DOHH2 (cell line): ENCODE results near the gene EEIG1.

ENCODE experiments used
- EZH2phosphoT487 ChIP-seq: fragments of 200-600 bp; sonication (generic); IDR thresholded peaks from 2 replicates; pipeline ENCODE4 v1.6.1; 2017; ENCODE audit warnings: borderline replicate concordance, mild to moderate bottlenecking, antibody characterized with exemption, low read length, moderate library complexity, mixed read lengths
- TF ChIP-seq, protein P1 (sequence below): fragments of 200-600 bp; sonication (generic); IDR thresholded peaks from one replicate; pipeline ENCODE4 v1.5.1; 2014; ENCODE audit warnings: antibody characterized with exemption, mild to moderate bottlenecking, low read depth, low read length; ENCODE audit not compliant: poor library complexity, severe bottlenecking

DNA sequence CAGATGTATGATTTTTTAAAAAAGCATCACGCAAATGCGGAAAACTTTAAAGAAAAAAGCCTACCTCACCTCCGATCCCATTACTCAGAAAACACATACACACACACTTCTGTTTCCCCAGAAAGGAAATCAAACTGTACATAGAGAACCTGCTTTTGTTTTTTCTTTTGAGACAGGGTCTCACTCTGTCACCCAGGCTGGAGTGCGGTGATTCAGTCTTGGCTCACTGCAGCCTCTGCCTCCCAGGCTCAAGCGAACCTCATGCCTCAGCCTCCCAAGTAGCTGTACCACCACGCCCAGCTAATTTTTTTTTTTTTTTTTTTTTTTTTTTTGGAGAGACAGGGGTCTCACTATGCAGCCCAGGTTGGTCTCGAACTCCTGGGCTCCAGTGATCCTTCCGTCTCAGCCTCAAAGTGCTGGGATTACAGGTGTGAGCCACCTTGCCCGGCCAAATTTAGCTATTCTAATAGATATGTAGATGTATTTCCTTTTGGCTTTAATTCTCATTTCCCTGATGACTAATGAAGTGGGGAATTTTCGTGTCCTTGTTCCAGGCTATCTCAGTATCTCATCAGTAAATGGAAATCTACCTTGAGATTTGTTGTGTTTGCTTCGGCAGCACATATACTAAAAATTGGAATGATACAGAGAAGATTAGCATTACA, 25.7 kb upstream of the EEIG1 start:
- TF ChIP-seq, protein P1, sequence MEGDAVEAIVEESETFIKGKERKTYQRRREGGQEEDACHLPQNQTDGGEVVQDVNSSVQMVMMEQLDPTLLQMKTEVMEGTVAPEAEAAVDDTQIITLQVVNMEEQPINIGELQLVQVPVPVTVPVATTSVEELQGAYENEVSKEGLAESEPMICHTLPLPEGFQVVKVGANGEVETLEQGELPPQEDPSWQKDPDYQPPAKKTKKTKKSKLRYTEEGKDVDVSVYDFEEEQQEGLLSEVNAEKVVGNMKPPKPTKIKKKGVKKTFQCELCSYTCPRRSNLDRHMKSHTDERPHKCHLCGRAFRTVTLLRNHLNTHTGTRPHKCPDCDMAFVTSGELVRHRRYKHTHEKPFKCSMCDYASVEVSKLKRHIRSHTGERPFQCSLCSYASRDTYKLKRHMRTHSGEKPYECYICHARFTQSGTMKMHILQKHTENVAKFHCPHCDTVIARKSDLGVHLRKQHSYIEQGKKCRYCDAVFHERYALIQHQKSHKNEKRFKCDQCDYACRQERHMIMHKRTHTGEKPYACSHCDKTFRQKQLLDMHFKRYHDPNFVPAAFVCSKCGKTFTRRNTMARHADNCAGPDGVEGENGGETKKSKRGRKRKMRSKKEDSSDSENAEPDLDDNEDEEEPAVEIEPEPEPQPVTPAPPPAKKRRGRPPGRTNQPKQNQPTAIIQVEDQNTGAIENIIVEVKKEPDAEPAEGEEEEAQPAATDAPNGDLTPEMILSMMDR = no peak
- TF ChIP-seq EZH2phosphoT487 = no peak
